Neural cell (in vitro differentiated cells): Measurements from ENCODE around the gene DMC1. TPM values are rescaled to one million over a fixed set of nuclear protein-coding genes. Genes with fewer than 3 reads are reported as not detected.

Source experiments
- H2AFZ ChIP-seq: fragments of 200-600, 300-800 bp; sonication (generic), shearing (Covaris generic); 2 replicates; pipeline ENCODE4 v1.6.0; 2014; ENCODE audit warnings: low read depth, mild to moderate bottlenecking, antibody characterized with exemption, low read length, moderate library complexity
- H3F3A ChIP-seq: fragments of 200-600 bp; shearing (Covaris generic); 2 replicates; pipeline ENCODE4 v1.6.1; 2016; ENCODE audit warnings: mild to moderate bottlenecking, moderate library complexity, mixed read lengths, antibody characterized with exemption, low read length; ENCODE audit not compliant: insufficient read depth, poor library complexity, severe bottlenecking
- H3K27ac ChIP-seq: fragments of 200-600, 300-800 bp; sonication (generic), shearing (Covaris generic); 2 replicates; pipeline ENCODE4 v1.5.1; 2014; ENCODE audit warnings: mild to moderate bottlenecking, low read length, moderate library complexity
- H3K27me3 ChIP-seq: fragments of 300-800, 200-600 bp; sonication (generic), shearing (Covaris generic); 2 replicates; pipeline ENCODE4 v1.6.0; 2014; ENCODE audit warnings: mild to moderate bottlenecking, low read depth, low read length, moderate library complexity; ENCODE audit not compliant: insufficient read depth
- H3K36me3 ChIP-seq: fragments of 300-800, 200-600 bp; sonication (generic), shearing (Covaris generic); 2 replicates; pipeline ENCODE4 v1.5.1; 2014; ENCODE audit warnings: mild to moderate bottlenecking, antibody characterized with exemption, low read length, moderate library complexity; ENCODE audit not compliant: insufficient read depth
- H3K4me2 ChIP-seq: fragments of 300-800, 200-600 bp; sonication (generic), shearing (Covaris generic); 2 replicates; pipeline ENCODE4 v1.6.0; 2014; ENCODE audit warnings: mild to moderate bottlenecking, low read length
- H3K4me3 ChIP-seq: fragments of 300-800, 200-600 bp; sonication (generic), shearing (Covaris generic); 2 replicates; pipeline ENCODE4 v1.5.1; 2014; ENCODE audit warnings: mild to moderate bottlenecking, low read length, moderate library complexity
- H3K79me2 ChIP-seq: fragments of 200-600 bp; shearing (Covaris generic); replicated peaks from 2 replicates; pipeline ENCODE4 v1.6.0; 2014; ENCODE audit warnings: mild to moderate bottlenecking, low read length, moderate library complexity; ENCODE audit not compliant: insufficient read depth
- H3K9ac ChIP-seq: fragments of 300-800, 200-600 bp; sonication (generic), shearing (Covaris generic); 2 replicates; pipeline ENCODE4 v1.6.1; 2016; ENCODE audit warnings: mild to moderate bottlenecking, low read length, mixed read lengths
- H3K9me2 ChIP-seq: fragments of 200-600 bp; shearing (Covaris generic); 2 replicates; pipeline ENCODE4 v1.6.1; 2016; ENCODE audit warnings: mild to moderate bottlenecking, low read length, mixed read lengths; ENCODE audit not compliant: insufficient read depth
- H3K9me3 ChIP-seq: fragments of 200-600, 300-800 bp; sonication (generic), shearing (Covaris generic); 2 replicates; pipeline ENCODE4 v1.6.1; 2016; ENCODE audit warnings: mild to moderate bottlenecking, mixed run types, low read length, moderate library complexity, mixed read lengths
- H4K20me1 ChIP-seq: fragments of 200-600 bp; shearing (Covaris generic); 2 replicates; pipeline ENCODE4 v1.6.1; 2016; ENCODE audit warnings: mild to moderate bottlenecking, mixed run types; ENCODE audit not compliant: insufficient read depth
- CTCF ChIP-seq: fragments of 450-650 bp; IDR thresholded peaks from 2 replicates; pipeline ENCODE4 v1.5.1; 2014; ENCODE audit warnings: antibody characterized with exemption, mild to moderate bottlenecking, moderate library complexity; ENCODE audit not compliant: poor library complexity, severe bottlenecking
- EP300 ChIP-seq: fragments of 450-650 bp; conservative IDR thresholded peaks from 2 replicates; pipeline ENCODE4 v1.6.1; 2014; ENCODE audit warnings: antibody characterized with exemption, mild to moderate bottlenecking, moderate library complexity; ENCODE audit not compliant: poor library complexity, severe bottlenecking
- EZH2 ChIP-seq: fragments of 200-600, 300-800 bp; shearing (Covaris generic), sonication (generic); IDR thresholded peaks from 2 replicates; pipeline ENCODE4 v1.6.1; 2014; ENCODE audit warnings: antibody characterized with exemption, low read length, borderline replicate concordance, mild to moderate bottlenecking; ENCODE audit not compliant: insufficient read depth, poor library complexity, severe bottlenecking
- MXI1 ChIP-seq: fragments of 450-650 bp; conservative IDR thresholded peaks from 2 replicates; pipeline ENCODE4 v1.6.1; 2014; ENCODE audit warnings: antibody characterized with exemption, mild to moderate bottlenecking; ENCODE audit not compliant: poor library complexity, severe bottlenecking
- POLR2AphosphoS5 ChIP-seq: IDR thresholded peaks from 2 replicates; pipeline ENCODE4 v1.6.1; 2012
- RAD21 ChIP-seq: fragments of 450-650 bp; conservative IDR thresholded peaks from 2 replicates; pipeline ENCODE4 v1.6.1; 2014; ENCODE audit warnings: antibody characterized with exemption, mild to moderate bottlenecking, moderate library complexity
- REST ChIP-seq: IDR thresholded peaks from 2 replicates; pipeline ENCODE4 v1.6.1; 2012; ENCODE audit warnings: borderline replicate concordance
- SMC3 ChIP-seq: fragments of 450-650 bp; conservative IDR thresholded peaks from 2 replicates; pipeline ENCODE4 v1.6.1; 2014; ENCODE audit warnings: antibody characterized with exemption, mild to moderate bottlenecking, moderate library complexity; ENCODE audit not compliant: poor library complexity
- TAF1 ChIP-seq: IDR thresholded peaks from 2 replicates; pipeline ENCODE4 v1.6.1; 2012; ENCODE audit warnings: low read depth
- polyA plus RNA-seq: library from polyadenylated mRNA; depleted of rRNA; stranded (reverse); fragments of >200 nt; gene quantifications from 2 replicates; pipeline ENCODE4 v1.2.3, GENCODE V29; 2014

Gene DMC1
- polyA plus RNA-seq, 1 donor from 2014 or later: not detected

- Histone ChIP-seq H3K4me3 (no peak overlapping the region), H3K27ac (no peak overlapping the region), H3K9me2 (no peaks in the 10 kb centered on the region), H3K4me2 (no peak overlapping the region), H3K79me2 (peaks cover 10% of the 10 kb centered on the region), H2AFZ (no peak overlapping the region), H3K9ac (no peak overlapping the region), H3F3A (no peaks in the 10 kb centered on the region), H3K9me3 (no peaks in the 10 kb centered on the region), H3K27me3 (no peaks in the 10 kb centered on the region), H4K20me1 (peaks cover 8% of the 10 kb centered on the region), H3K36me3 (peaks cover 32% of the 10 kb centered on the region)
- TF ChIP-seq MXI1 (no peak), POLR2AphosphoS5 (no peak), TAF1 (no peak), EZH2 (no peak), REST (no peak), EP300 (no peak), RAD21 (no peak), CTCF (no peak), SMC3 (no peak)
Observed at GRCh38 chr22:38487946-38488345, 82.0 kb downstream of the DMC1 start.

GRCh38 chr22:38485783-38486182 lies 84.2 kb downstream of the DMC1 start:
- no peak overlapping the region for H3K9ac ChIP-seq
- H3K9me2 ChIP-seq: no peaks in the 10 kb centered on the region
- peaks cover 35% of the 10 kb centered on the region for H3K36me3 ChIP-seq
- no peak overlapping the region for H2AFZ ChIP-seq
- no peak overlapping the region for H3K27ac ChIP-seq
- no peaks in the 10 kb centered on the region for H3K27me3 ChIP-seq
- no peak overlapping the region for H3K4me2 ChIP-seq
- no peaks in the 10 kb centered on the region for H3F3A ChIP-seq
- TF ChIP-seq EZH2: no peak
- no peak for TF ChIP-seq EP300
- no peak for TF ChIP-seq SMC3
- no peak for TF ChIP-seq TAF1
- no peak for TF ChIP-seq MXI1
- no peak for TF ChIP-seq REST
- no peak for TF ChIP-seq CTCF
- no peak for TF ChIP-seq POLR2AphosphoS5
- TF ChIP-seq RAD21: no peak
- H4K20me1 ChIP-seq: peaks cover 8% of the 10 kb centered on the region
- H3K79me2 ChIP-seq: peaks cover 10% of the 10 kb centered on the region
- no peaks in the 10 kb centered on the region for H3K9me3 ChIP-seq
- H3K4me3 ChIP-seq: no peak overlapping the region
